Measurements from ENCODE around the gene OR51B2. TPM values are rescaled to one million over a fixed set of nuclear protein-coding genes. Genes with fewer than 3 reads are reported as not detected.

Gene OR51B2
- total RNA-seq, 1 experiment from 2014 or later = not detected

DNA sequence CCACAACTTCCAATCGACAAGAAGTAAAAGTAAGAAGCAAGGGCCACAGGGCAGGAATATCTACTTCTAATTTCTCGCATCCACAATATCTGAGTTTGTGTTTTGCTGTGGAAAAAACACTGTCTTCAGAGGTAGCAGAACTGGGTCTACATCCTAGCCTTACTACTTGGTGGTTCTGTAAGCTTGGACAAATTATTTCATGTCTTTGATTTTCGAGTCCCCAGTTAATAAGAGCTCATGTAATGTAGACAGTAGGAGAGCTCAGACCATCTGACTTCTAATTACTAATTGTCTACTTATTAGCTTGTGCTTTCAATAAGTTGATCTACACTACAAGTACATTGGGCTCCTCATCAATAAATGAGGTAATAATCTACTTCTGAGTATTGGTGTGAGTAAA lies 41.0 kb downstream of the OR51B2 start:
- H3K14ac ChIP-seq (ENCODE audit: insufficient read depth, low read length) = no peak overlapping the region
- H3K36me3 Mint-ChIP-seq (ENCODE audit: insufficient read depth in 1 of 3, low read depth in 3 of 3) = no peaks in the 10 kb centered on the region; a peak in 1 of 7 replicates
- H4K8ac ChIP-seq (replicated peaks; ENCODE audit: insufficient read length, low read depth, low read length) = no peak overlapping the region
- no peaks in the 10 kb centered on the region; the same call in 1 of the 2 replicates for H3K27me3 Mint-ChIP-seq (ENCODE audit: low read depth)
- H2BK120ac ChIP-seq (ENCODE audit: low read depth, low read length, poor library complexity, severe bottlenecking) = no peak overlapping the region
- no peaks in the 10 kb centered on the region for H3K23me2 ChIP-seq (ENCODE audit: insufficient read length, low read depth, low read length, poor library complexity, severe bottlenecking)
- no peaks in the 10 kb centered on the region for H4K20me1 ChIP-seq (ENCODE audit: control insufficient read depth, insufficient read depth, insufficient read length)
- no peak overlapping the region for H2BK12ac ChIP-seq (ENCODE audit: insufficient read length, low read depth, low read length)
- no peak overlapping the region for H3K18ac ChIP-seq (ENCODE audit: insufficient read length, low read depth, low read length)
- no peak overlapping the region for H4K91ac ChIP-seq (ENCODE audit: insufficient read length, low read depth, low read length)
- no peak overlapping the region for H3K23ac ChIP-seq (ENCODE audit: insufficient read length, low read depth, low read length)
- H3K9me3 Mint-ChIP-seq = no peaks in the 10 kb centered on the region
- H4K5ac ChIP-seq (ENCODE audit: insufficient read length, low read depth, low read length) = no peak overlapping the region
- H3K4me3 Mint-ChIP-seq = no peak overlapping the region
- peaks cover 4 to 7% of the 10 kb centered on the region in 2 experiments for H3K4me1 Mint-ChIP-seq
- WGBS (ENCODE audit: extremely low coverage, insufficient read length, low lambda C conversion rate) = no CpG with 5 or more reads among the region's 3 CpGs
- H3K79me1 ChIP-seq (ENCODE audit: insufficient read depth, low read depth, low read length, poor library complexity, severe bottlenecking) = no peaks in the 10 kb centered on the region
- no peak overlapping the region for H3K27ac Mint-ChIP-seq
- no peak overlapping the region for H3K4me2 ChIP-seq (ENCODE audit: insufficient read depth, insufficient read length, low read length)
- H3K79me2 ChIP-seq (ENCODE audit: insufficient read depth, low read length) = no peaks in the 10 kb centered on the region
- DNase-seq = no peak
- no peak overlapping the region for H2AK5ac ChIP-seq (ENCODE audit: insufficient read length, low read length)
- no peak overlapping the region for H3K27ac ChIP-seq (ENCODE audit: insufficient read length, low read depth, low read length)
- TF ChIP-seq, protein P1, sequence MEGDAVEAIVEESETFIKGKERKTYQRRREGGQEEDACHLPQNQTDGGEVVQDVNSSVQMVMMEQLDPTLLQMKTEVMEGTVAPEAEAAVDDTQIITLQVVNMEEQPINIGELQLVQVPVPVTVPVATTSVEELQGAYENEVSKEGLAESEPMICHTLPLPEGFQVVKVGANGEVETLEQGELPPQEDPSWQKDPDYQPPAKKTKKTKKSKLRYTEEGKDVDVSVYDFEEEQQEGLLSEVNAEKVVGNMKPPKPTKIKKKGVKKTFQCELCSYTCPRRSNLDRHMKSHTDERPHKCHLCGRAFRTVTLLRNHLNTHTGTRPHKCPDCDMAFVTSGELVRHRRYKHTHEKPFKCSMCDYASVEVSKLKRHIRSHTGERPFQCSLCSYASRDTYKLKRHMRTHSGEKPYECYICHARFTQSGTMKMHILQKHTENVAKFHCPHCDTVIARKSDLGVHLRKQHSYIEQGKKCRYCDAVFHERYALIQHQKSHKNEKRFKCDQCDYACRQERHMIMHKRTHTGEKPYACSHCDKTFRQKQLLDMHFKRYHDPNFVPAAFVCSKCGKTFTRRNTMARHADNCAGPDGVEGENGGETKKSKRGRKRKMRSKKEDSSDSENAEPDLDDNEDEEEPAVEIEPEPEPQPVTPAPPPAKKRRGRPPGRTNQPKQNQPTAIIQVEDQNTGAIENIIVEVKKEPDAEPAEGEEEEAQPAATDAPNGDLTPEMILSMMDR (conservative IDR thresholded peaks at IDR 0.05) = no peak
- no peak overlapping the region for H3K4ac ChIP-seq (ENCODE audit: low read depth, low read length)
- no peak overlapping the region for H2BK15ac ChIP-seq (ENCODE audit: low read depth, low read length)
- H2BK5ac ChIP-seq (ENCODE audit: insufficient read length, low read length) = no peak overlapping the region
- H3K56ac ChIP-seq (ENCODE audit: insufficient read length, low read depth, low read length) = no peak overlapping the region
- no peak overlapping the region for H3T11ph ChIP-seq (ENCODE audit: low read length)
- H2BK20ac ChIP-seq (ENCODE audit: low read depth, low read length, poor library complexity, severe bottlenecking) = no peak overlapping the region
- no peaks in the 10 kb centered on the region for H3K27me3 ChIP-seq (ENCODE audit: insufficient read depth, low read length)
- H3K9ac ChIP-seq (ENCODE audit: extremely low read depth, insufficient read length, low read length) = no peak overlapping the region
- H2AFZ ChIP-seq (ENCODE audit: low read length) = no peak overlapping the region
- H3K9me3 ChIP-seq (ENCODE audit: control insufficient read depth, low read depth, low read length) = no peaks in the 10 kb centered on the region
- no peaks in the 10 kb centered on the region for H3K4me1 ChIP-seq (ENCODE audit: insufficient read depth, low read length)
